ENCODE data around the gene PLPP4. TPM values are rescaled to one million over a fixed set of nuclear protein-coding genes. Genes with fewer than 3 reads are reported as not detected.

The PLPP4 gene
- polyA plus RNA-seq (2013, experiment 1 of 2) = 7.2 TPM
- 5.5 TPM for polyA plus RNA-seq (2013, experiment 2 of 2)

DNA sequence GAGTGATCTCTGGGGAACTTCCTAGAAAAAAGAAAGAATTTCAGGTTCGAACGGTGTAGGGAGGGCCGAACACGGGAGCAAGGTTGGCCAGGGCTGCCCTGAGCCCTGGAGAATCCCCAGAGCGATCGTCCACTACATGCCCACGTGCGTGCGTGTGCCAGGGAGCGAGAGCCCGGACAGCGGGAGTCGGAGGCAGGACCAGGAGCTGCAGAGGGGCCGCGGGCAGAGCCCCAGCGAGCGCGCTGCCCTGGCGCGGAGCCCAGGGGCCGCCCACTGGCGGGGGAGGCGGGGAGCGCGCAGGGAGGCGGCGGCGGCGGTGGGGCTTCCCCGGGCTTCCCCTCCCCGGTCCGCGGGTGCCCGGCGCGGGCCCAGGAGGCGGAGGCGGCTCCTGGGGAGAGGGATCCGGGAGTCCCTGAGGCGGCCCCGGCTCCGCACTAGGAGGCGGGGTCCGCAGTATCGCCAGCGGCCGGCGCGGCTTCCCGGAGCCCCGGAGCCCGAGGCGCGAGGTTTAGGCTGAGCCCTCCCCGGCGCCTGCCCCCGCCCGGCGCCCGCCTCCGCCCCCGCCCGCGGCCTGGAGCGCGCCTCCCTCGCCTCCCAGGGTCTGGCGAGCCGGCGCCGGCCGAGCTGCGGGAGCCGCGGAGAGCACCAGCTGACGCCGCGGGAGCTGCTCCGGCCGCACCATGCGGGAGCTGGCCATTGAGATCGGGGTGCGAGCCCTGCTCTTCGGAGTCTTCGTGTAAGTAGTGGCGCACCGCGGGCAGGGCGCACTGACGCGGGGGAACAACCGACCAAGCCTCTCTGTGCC is at the start of gene PLPP4:
TSS of gene PLPP4 (plus strand) at position 602 of the 805 bp plus-strand sequence. CDS start at position 681, 79 bp downstream.
- 0 to 1% methylated on average over 61 to 64 of the region's 92 CpGs for WGBS, 2 experiments (ENCODE audit: insufficient coverage in 2 of 2)
- Histone ChIP-seq H3K4me1 (ENCODE audit: control insufficient read depth, insufficient read depth, low read length, poor library complexity, severe bottlenecking) (peaks cover 42% of the 10 kb centered on the region), H3K27ac (ENCODE audit: low read depth, low read length, severe bottlenecking) (no peak within 1 kb of the TSS), H3K36me3 (ENCODE audit: control insufficient read depth, insufficient read depth, low read length) (no peaks in the 10 kb centered on the region), H3K4me3 (ENCODE audit: extremely low read depth, insufficient read depth, low read length, poor library complexity, severe bottlenecking) (peak within 1 kb of the TSS; percentile 44), H3K9me3 (ENCODE audit: control insufficient read depth, low read length) (no peaks in the 10 kb centered on the region)

GRCh38 chr10:120409816-120410215 is 47.2 kb upstream of the PLPP4 start:
- 93 to 100% methylated on average over 2 to 3 of the region's 4 CpGs for WGBS, 2 experiments (ENCODE audit: insufficient coverage in 2 of 2)
- H3K4me1 ChIP-seq (ENCODE audit: control insufficient read depth, insufficient read depth, low read length, poor library complexity, severe bottlenecking) = no peaks in the 10 kb centered on the region
- no peak overlapping the region for H3K4me3 ChIP-seq (ENCODE audit: extremely low read depth, insufficient read depth, low read length, poor library complexity, severe bottlenecking)
- H3K36me3 ChIP-seq (ENCODE audit: control insufficient read depth, insufficient read depth, low read length) = no peaks in the 10 kb centered on the region
- H3K27ac ChIP-seq (ENCODE audit: low read depth, low read length, severe bottlenecking) = no peak overlapping the region
- H3K9me3 ChIP-seq (ENCODE audit: control insufficient read depth, low read length) = no peaks in the 10 kb centered on the region

DNA sequence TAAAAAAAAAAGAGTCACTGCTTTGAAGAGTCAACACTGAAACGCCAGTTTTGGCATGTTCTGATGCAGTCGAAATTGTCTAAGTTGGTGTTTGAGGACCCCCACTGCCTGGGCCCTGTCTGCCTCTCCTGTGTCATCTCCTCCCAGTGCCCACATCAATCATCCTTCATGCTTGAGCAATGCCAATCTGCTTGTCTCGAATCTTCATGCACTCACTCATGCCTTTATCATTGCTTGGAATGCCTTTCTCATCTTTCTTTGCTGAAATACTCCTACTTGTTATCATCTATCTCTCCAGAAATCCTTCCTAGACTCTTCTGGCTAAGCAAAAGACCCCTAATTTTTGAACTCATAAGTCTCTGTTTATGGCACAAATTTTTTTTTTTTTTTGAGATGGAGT is 42.1 kb upstream of the PLPP4 start:
- no peak overlapping the region for H3K4me3 ChIP-seq (ENCODE audit: extremely low read depth, insufficient read depth, low read length, poor library complexity, severe bottlenecking)
- H3K4me1 ChIP-seq (ENCODE audit: control insufficient read depth, insufficient read depth, low read length, poor library complexity, severe bottlenecking) = peaks cover 10% of the 10 kb centered on the region
- H3K27ac ChIP-seq (ENCODE audit: low read depth, low read length, severe bottlenecking) = no peak overlapping the region
- WGBS, 2 experiments (ENCODE audit: insufficient coverage in 2 of 2) = 82 to 92% methylated on average over 3 of the region's 3 CpGs
- no peaks in the 10 kb centered on the region for H3K9me3 ChIP-seq (ENCODE audit: control insufficient read depth, low read length)
- H3K36me3 ChIP-seq (ENCODE audit: control insufficient read depth, insufficient read depth, low read length) = no peaks in the 10 kb centered on the region

DNA sequence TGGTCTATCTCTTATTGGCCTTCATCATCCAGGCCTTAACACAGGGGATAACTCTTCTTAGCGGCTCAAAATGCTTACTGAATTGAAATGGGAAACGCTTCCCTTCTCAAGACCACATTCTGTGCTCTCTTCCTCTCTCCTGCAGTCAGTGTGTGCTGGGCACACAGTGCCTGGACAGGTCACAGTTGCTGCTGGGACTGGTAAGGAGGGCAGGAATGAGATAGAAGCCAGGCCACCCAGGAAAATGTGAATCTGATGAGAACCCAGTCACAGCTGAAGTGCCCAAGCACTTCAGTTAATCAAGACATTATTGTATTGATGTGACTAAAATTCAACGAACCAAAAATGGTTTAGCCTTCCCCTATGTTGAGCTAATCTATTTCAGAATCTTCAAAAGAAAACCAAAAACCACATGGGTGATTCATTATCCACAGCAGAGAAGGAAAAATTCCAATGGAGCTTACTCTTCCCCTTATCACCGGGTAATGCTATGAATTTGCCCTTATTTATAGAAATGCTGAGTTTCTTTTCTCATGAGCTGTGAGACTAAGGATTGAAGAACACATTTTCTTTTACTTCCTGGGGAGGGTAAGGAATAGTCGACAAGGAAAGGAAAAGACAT is 41.2 kb upstream of the PLPP4 start:
- Histone ChIP-seq H3K4me3 (ENCODE audit: extremely low read depth, insufficient read depth, low read length, poor library complexity, severe bottlenecking) (no peak overlapping the region), H3K9me3 (ENCODE audit: control insufficient read depth, low read length) (no peaks in the 10 kb centered on the region), H3K36me3 (ENCODE audit: control insufficient read depth, insufficient read depth, low read length) (no peaks in the 10 kb centered on the region), H3K4me1 (ENCODE audit: control insufficient read depth, insufficient read depth, low read length, poor library complexity, severe bottlenecking) (peaks cover 14% of the 10 kb centered on the region), H3K27ac (ENCODE audit: low read depth, low read length, severe bottlenecking) (peak overlapping the region; percentile 81)
- WGBS, 2 experiments (ENCODE audit: insufficient coverage in 2 of 2) = 78 to 84% methylated on average over 3 to 4 of the region's 5 CpGs

DNA sequence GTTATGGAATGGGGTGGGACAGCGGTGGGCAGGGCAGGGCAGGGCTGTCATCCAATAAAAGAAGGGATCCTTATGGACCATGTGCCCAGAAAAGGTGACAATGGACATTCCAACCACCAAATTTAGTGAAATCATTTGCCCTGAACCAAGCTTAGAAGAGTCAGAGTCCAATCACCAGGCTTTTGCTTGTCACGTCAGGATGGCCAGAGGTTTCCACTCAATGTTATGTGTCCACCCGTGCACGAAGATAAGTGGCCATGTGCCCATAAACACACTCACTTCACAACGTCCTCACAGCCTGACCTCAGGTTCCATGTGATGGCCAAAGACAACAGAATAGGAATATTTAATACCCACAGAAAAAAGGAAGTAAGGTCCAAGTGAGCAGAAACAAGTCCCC is 36.6 kb upstream of the PLPP4 start:
- Histone ChIP-seq H3K4me1 (ENCODE audit: control insufficient read depth, insufficient read depth, low read length, poor library complexity, severe bottlenecking) (peaks cover 21% of the 10 kb centered on the region), H3K36me3 (ENCODE audit: control insufficient read depth, insufficient read depth, low read length) (no peaks in the 10 kb centered on the region), H3K4me3 (ENCODE audit: extremely low read depth, insufficient read depth, low read length, poor library complexity, severe bottlenecking) (no peak overlapping the region), H3K27ac (ENCODE audit: low read depth, low read length, severe bottlenecking) (no peak overlapping the region), H3K9me3 (ENCODE audit: control insufficient read depth, low read length) (no peaks in the 10 kb centered on the region)
- WGBS, 2 experiments (ENCODE audit: insufficient coverage in 2 of 2) = 93% methylated on average over 2 of the region's 5 CpGs; no CpG with 5 or more reads in 1 of the 2 experiments

GRCh38 chr10:120421250-120421649 is 35.8 kb upstream of the PLPP4 start:
- 96 to 100% methylated on average over 2 of the region's 2 CpGs for WGBS, 2 experiments (ENCODE audit: insufficient coverage in 2 of 2)
- no peak overlapping the region for H3K4me3 ChIP-seq (ENCODE audit: extremely low read depth, insufficient read depth, low read length, poor library complexity, severe bottlenecking)

DNA sequence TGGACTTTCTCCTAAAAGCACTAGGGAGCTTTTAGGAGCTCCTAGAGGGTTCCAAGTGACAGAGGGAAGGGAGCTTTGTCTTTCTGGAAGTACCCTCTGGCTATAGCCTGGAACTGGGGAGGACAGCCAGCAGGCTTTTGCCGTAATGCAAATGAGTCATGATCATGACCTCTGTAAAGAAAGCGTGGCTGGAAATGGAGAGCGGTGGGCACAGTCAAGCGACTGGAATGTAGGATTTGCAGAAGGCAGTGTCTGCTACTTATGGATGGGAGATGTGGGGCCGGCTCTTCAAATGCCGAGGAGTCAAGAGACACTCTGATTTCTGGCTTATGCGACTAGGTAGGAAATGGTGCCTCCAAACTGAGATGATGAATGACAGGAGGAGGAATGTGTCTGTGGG is 34.6 kb upstream of the PLPP4 start:
- Histone ChIP-seq H3K9me3 (ENCODE audit: control insufficient read depth, low read length) (no peaks in the 10 kb centered on the region), H3K36me3 (ENCODE audit: control insufficient read depth, insufficient read depth, low read length) (no peaks in the 10 kb centered on the region), H3K4me3 (ENCODE audit: extremely low read depth, insufficient read depth, low read length, poor library complexity, severe bottlenecking) (no peak overlapping the region), H3K4me1 (ENCODE audit: control insufficient read depth, insufficient read depth, low read length, poor library complexity, severe bottlenecking) (peaks cover 11% of the 10 kb centered on the region), H3K27ac (ENCODE audit: low read depth, low read length, severe bottlenecking) (peak overlapping the region; percentile 71)
- WGBS, 2 experiments (ENCODE audit: insufficient coverage in 2 of 2) = 77 to 79% methylated on average over 7 of the region's 7 CpGs

More at GRCh38 chr10:120421250-120421649, 35.8 kb upstream of the PLPP4 start:
- H3K36me3 ChIP-seq (ENCODE audit: control insufficient read depth, insufficient read depth, low read length) = no peaks in the 10 kb centered on the region
- H3K27ac ChIP-seq (ENCODE audit: low read depth, low read length, severe bottlenecking) = no peak overlapping the region
- no peaks in the 10 kb centered on the region for H3K9me3 ChIP-seq (ENCODE audit: control insufficient read depth, low read length)
- H3K4me1 ChIP-seq (ENCODE audit: control insufficient read depth, insufficient read depth, low read length, poor library complexity, severe bottlenecking) = peaks cover 18% of the 10 kb centered on the region

DNA sequence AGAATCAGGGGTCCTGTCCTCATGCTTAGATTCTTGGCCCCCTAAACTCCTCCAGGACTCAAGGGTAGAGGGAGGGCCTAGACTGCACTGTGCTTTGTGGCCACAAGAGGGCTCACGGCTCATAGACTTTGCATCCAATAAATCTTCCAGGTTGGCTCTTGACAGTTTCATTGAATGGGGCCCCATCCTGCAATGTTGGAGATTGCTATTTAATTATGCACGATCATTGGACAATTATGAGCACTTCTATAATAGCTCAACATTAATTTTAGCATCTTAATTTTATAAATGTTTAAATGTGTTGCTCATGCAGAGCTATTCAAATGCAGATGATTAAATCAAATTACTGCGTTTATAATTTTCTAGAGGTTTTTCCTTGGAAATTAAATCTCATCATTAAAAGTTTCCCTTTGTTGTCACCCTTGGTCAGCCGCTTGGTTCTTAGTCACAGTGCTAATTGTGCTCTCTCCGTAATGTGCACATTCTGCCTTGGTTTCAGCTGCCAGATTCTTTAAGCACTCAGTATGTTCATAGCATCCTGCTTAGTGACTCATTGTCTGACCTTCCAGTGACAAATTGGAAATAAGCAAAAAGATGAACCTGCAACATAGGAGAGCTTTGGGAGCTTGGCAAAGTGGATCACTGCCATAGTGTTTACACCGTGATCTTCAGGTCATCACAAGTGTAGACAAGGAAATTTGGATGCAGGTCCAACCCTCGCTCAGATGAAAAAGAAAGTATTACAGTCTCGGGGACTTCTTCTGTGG is 33.4 kb upstream of the PLPP4 start:
- WGBS, 2 experiments (ENCODE audit: insufficient coverage in 2 of 2) = 63 to 75% methylated on average over 6 of the region's 8 CpGs
- no peaks in the 10 kb centered on the region for H3K9me3 ChIP-seq (ENCODE audit: control insufficient read depth, low read length)
- peak overlapping the region; percentile 66 for H3K27ac ChIP-seq (ENCODE audit: low read depth, low read length, severe bottlenecking)
- no peak overlapping the region for H3K4me3 ChIP-seq (ENCODE audit: extremely low read depth, insufficient read depth, low read length, poor library complexity, severe bottlenecking)
- H3K4me1 ChIP-seq (ENCODE audit: control insufficient read depth, insufficient read depth, low read length, poor library complexity, severe bottlenecking) = peaks cover 11% of the 10 kb centered on the region
- H3K36me3 ChIP-seq (ENCODE audit: control insufficient read depth, insufficient read depth, low read length) = no peaks in the 10 kb centered on the region

GRCh38 chr10:120424198-120424464 is 32.9 kb upstream of the PLPP4 start:
- Histone ChIP-seq H3K27ac (ENCODE audit: low read depth, low read length, severe bottlenecking) (peak overlapping the region; percentile 66), H3K9me3 (ENCODE audit: control insufficient read depth, low read length) (no peaks in the 10 kb centered on the region), H3K4me3 (ENCODE audit: extremely low read depth, insufficient read depth, low read length, poor library complexity, severe bottlenecking) (no peak overlapping the region), H3K36me3 (ENCODE audit: control insufficient read depth, insufficient read depth, low read length) (no peaks in the 10 kb centered on the region), H3K4me1 (ENCODE audit: control insufficient read depth, insufficient read depth, low read length, poor library complexity, severe bottlenecking) (peaks cover 11% of the 10 kb centered on the region)
- 93 to 96% methylated on average over 3 to 4 of the region's 4 CpGs for whole genome bisulfite sequencing, 2 experiments (ENCODE audit: insufficient coverage in 2 of 2)

DNA sequence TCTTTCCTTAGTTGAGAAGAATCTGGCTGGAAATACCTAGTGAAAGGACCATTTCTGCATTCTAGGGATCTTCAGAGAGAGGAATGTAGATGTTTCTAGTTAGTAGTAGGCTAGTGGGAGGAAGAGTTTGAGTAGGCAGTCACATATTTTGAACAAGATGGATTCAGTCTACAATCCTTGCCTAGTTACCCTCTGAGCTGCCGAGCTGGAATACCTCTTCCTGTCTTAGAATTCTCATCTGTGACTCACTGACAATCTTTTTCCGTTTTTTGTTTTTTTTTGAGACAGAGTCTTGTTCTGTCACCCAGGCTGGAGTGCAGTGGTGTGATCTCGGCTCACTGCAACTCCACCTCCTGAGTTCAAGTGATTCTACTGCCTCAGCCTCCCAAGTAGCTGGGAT is 30.7 kb upstream of the PLPP4 start:
- H3K4me3 ChIP-seq (ENCODE audit: extremely low read depth, insufficient read depth, low read length, poor library complexity, severe bottlenecking) = no peak overlapping the region
- no peak overlapping the region for H3K27ac ChIP-seq (ENCODE audit: low read depth, low read length, severe bottlenecking)
- no peaks in the 10 kb centered on the region for H3K9me3 ChIP-seq (ENCODE audit: control insufficient read depth, low read length)
- H3K4me1 ChIP-seq (ENCODE audit: control insufficient read depth, insufficient read depth, low read length, poor library complexity, severe bottlenecking) = peaks cover 7% of the 10 kb centered on the region
- H3K36me3 ChIP-seq (ENCODE audit: control insufficient read depth, insufficient read depth, low read length) = no peaks in the 10 kb centered on the region
- 75 to 97% methylated on average over 1 to 3 of the region's 3 CpGs for WGBS, 2 experiments (ENCODE audit: insufficient coverage in 2 of 2)

Measured in mesodermal cell (in vitro differentiated cells).